Measurements from ENCODE around the gene LIN9.
"Not testable (repeated sequence)": the region's sequence is repeated elsewhere in the genome, so short reads cannot be mapped to it uniquely, and the experiment has no call there.

The LIN9 gene

GRCh38 chr1:226261818-226262217 is 47.1 kb downstream of the LIN9 start:
- no peak for TF ChIP-seq CTCF (IDR thresholded peaks at IDR 0.05; ENCODE audit: borderline replicate concordance, control extremely low read depth, extremely low read depth, insufficient read depth, missing control alignments)
- DNase-seq (ENCODE audit: low spot score): no peak

GRCh38 chr1:226255380-226255779 is 53.6 kb downstream of the LIN9 start:
- TF ChIP-seq CTCF (IDR thresholded peaks at IDR 0.05; ENCODE audit: borderline replicate concordance, control extremely low read depth, extremely low read depth, insufficient read depth, missing control alignments): no peak
- in situ Hi-C loops (cut with MboI; ENCODE audit: low sequenced_read_pairs, unreplicated experiment): no loop called here
- DNase-seq (ENCODE audit: low spot score): no peak

More at GRCh38 chr1:226261818-226262217, 47.1 kb downstream of the LIN9 start:
- in situ Hi-C loops (cut with MboI; ENCODE audit: low sequenced_read_pairs, unreplicated experiment): no loop called here

GRCh38 chr1:226253933-226254332 is 55.0 kb downstream of the LIN9 start:
- in situ Hi-C loops (cut with MboI; ENCODE audit: low sequenced_read_pairs, unreplicated experiment): no loop called here
- no peak for TF ChIP-seq CTCF (IDR thresholded peaks at IDR 0.05; ENCODE audit: borderline replicate concordance, control extremely low read depth, extremely low read depth, insufficient read depth, missing control alignments)

GRCh38 chr1:226252841-226253240 is 56.1 kb downstream of the LIN9 start:
- in situ Hi-C loops (cut with MboI; ENCODE audit: low sequenced_read_pairs, unreplicated experiment); DNase-seq (ENCODE audit: low spot score): not testable (repeated sequence)

More at GRCh38 chr1:226253933-226254332, 55.0 kb downstream of the LIN9 start:
- no peak for DNase-seq (ENCODE audit: low spot score)

- in situ Hi-C loops (cut with MboI; ENCODE audit: low sequenced_read_pairs, unreplicated experiment): no loop called here
- no peak for TF ChIP-seq CTCF (IDR thresholded peaks at IDR 0.05; ENCODE audit: borderline replicate concordance, control extremely low read depth, extremely low read depth, insufficient read depth, missing control alignments)
- no peak for DNase-seq (ENCODE audit: low spot score)
Measured at GRCh38 chr1:226250511-226250910, 58.5 kb downstream of the LIN9 start.

- no peak for TF ChIP-seq CTCF (IDR thresholded peaks at IDR 0.05; ENCODE audit: borderline replicate concordance, control extremely low read depth, extremely low read depth, insufficient read depth, missing control alignments)
- in situ Hi-C loops (cut with MboI; ENCODE audit: low sequenced_read_pairs, unreplicated experiment): no loop called here
- no peak for DNase-seq (ENCODE audit: low spot score)
Measured at GRCh38 chr1:226248796-226249195, 60.2 kb downstream of the LIN9 start.

- in situ Hi-C loops (cut with MboI; ENCODE audit: low sequenced_read_pairs, unreplicated experiment): no loop called here
- DNase-seq (ENCODE audit: low spot score): no peak
- no peak for TF ChIP-seq CTCF (IDR thresholded peaks at IDR 0.05; ENCODE audit: borderline replicate concordance, control extremely low read depth, extremely low read depth, insufficient read depth, missing control alignments)
Measured at GRCh38 chr1:226248091-226248490, 60.9 kb downstream of the LIN9 start.

Measured in GM13976 (cell line).